IPS-NIHi7 (cell line): Measurements from ENCODE around the gene MR1.

ENCODE experiments used
- DNase-seq: peaks from one replicate; pipeline ENCODE4 v3.0.0; 2012; ENCODE audit warnings: mixed read lengths; ENCODE audit errors: extremely low spot score

MR1 gene

DNA sequence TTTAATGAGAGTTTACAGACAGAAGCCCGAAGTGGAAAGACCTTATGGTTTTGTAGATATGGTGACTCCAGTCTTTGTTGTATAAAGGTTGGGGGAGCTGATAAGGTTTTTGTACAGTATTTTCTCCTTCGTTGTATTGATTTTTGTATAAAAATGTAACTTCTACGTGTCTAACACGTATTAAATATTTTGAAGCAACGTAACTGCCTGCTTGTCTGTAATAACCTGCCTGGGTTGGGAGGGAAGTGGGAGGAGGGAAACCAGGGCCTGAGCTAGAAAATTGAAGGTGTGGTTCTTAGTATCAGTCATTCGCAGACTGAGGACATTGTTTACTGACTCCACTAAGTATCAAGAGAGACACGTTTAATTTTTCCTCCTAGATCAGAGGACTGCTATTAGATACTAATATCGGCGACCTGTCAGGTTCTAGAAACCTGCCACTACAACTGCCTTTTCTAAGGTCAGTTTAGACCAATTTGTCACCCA lies 56.9 kb downstream of the MR1 start:
- DNase-seq, result no peak

- no peak for DNase-seq
Observed at GRCh38 chr1:181091309-181092040, 57.7 kb downstream of the MR1 start.

DNA sequence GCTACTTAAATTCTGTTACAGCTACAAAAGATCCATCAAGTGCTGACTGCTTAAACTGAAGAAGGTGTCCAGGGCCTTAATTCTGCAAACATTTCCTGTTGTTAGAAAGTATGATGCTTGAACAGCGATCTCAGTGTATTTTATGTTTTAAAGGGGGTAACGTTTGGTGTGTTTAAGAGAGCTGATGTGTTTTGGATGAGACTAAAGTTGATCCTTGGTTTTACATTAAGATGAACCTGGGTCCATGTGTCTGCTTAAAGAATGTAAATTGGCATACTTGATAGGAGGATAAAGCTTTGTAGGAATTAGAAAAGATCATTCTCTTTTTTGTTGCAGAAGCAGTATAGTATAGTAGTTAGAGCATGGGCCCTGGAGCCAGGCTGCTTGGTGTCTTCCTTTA lies 58.3 kb downstream of the MR1 start:
- no peak for DNase-seq

GRCh38 chr1:181092883-181093458 lies 59.2 kb downstream of the MR1 start:
- DNase-seq, result no peak

GRCh38 chr1:181094416-181095212 lies 60.8 kb downstream of the MR1 start:
- DNase-seq, result no peak

GRCh38 chr1:181095260-181095659 lies 61.5 kb downstream of the MR1 start:
- DNase-seq, result no peak

DNA sequence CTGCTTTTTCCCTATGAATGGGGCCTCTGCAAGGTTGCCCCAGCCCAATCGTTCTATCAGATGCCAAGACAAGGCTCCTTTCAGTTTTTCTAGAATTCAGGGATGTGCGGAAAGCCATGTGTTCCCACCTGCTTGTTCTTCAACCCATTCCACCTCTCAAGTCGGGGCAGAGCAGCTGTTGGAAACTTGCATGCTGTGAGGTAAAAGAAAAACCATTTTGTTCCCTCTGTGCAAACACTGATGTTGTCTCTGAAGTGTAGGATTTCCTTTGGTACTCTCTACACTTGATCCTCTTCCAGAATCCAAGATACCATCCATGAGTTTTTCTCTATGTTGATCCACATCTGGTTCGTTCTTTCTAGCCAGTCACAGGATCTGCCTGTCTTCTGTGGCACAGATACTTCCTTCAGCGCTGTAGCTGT lies 62.0 kb downstream of the MR1 start:
- no peak for DNase-seq

DNA sequence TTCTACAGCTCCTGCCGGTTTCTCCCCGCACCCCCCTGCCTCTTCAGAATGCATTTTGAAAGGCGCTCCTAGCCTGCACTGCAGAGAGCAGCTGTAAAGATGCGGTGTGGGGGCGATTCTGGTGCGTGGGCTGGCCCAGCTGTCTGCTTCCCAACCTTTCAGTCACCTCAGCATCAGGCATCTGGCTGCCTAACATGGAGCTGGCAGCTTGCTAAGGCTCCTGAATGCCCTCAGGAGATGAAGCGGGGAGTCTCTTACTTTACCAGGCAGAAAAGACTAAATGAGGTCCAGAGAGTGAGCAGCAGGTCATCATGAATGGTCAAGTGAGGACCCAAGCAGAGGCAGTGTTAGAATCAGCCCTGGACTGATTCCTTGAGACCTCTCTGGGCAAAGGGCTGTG lies 63.5 kb downstream of the MR1 start:
- no peak for DNase-seq

- DNase-seq, result no peak
Observed at GRCh38 chr1:181099152-181100014, 65.6 kb downstream of the MR1 start.

DNA sequence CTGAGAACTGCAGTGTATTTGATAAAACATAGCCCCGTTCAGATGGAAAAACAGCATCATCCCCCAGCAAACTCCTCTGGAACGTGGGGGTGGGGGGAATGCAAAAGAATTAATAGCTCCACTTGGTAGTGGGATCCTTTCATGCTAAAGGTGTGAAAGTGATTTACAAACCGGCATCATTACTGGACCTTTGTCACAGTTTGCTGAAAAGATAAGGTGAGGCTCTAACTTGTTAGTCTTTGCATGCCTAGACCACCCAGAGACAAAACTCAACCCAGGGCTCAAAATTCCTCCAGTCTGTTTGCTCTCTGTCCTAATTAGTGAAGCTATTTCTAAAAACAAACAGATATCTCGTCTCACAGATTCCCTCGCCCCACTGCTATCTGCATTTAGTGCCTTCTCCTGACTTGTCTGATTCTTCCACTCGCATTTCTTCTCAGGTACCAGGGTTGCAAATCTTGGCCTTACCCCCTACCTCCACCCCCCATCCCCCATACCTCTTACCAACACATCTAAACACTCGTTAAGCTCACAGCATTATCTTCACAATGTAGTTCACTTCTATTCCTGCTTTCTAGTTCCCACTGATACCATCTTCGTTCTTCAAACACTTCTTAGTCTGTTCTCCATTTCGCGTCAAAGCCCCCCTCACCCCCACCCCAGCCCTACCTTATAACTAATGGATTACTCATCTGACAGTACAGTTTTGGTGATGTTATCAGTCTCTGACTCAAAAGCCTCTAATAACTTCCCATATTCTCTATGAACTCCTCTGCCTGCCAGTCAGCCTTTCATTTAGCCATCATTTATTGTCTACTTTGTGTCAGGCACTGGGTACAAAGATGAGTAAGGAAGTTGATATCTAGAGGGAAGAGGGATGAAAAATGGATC lies 66.5 kb downstream of the MR1 start:
- no peak for DNase-seq

- DNase-seq, result no peak
Observed at GRCh38 chr1:181100934-181101333, 67.2 kb downstream of the MR1 start.

DNA sequence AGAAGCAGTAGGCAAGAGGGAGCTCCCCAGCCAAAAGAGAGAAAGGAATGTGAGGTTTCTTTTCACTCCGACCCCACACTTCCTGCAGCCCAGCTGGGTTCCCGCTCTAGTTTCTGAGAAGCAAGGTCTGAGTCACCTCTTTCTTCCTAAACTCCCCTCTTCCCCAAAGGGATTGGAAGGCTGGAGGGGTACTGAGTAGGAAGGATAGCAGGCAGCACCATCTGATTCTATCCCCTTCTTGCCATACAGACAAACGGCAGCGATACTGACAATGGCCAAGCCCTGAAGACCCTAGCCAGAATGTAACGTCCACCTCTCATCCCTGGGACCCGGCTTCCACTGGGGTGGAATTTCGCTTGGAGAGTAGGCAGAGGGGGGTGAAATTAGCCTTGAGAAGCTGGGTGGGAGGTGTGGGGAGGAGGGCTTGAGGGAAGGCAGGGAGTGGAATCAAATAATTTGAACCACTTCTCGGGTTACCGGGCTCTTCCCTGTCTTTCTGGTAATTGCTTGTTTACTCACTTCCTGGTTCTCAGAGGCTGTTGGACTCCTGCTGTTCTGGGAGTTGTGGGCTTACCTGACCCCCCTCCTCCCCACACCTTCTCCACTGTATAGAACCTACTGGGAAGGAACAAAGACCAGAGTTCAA lies 67.9 kb downstream of the MR1 start:
- peak; percentile 58 for DNase-seq

GRCh38 chr1:181102841-181103240 lies 69.1 kb downstream of the MR1 start:
- no peak for DNase-seq

DNA sequence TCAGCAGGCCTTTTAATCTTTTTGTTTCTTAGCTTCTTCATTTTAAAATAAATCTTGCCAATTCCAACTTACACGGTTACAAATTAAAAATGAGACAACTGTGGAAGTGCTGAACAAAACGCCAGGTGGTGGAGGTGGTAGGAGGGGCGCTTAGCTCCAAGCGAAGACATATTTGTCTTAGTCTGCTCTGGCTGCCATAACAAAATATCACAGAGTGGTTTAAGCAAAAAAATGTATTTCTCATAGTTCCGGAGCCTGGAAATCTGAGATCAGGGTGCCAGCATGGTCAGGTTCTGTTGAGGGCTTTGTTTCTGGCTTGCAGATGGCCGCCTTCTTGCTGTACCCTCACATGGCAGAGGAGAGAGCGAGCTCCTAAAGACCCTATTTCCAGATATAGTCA lies 69.6 kb downstream of the MR1 start:
- no peak for DNase-seq

DNA sequence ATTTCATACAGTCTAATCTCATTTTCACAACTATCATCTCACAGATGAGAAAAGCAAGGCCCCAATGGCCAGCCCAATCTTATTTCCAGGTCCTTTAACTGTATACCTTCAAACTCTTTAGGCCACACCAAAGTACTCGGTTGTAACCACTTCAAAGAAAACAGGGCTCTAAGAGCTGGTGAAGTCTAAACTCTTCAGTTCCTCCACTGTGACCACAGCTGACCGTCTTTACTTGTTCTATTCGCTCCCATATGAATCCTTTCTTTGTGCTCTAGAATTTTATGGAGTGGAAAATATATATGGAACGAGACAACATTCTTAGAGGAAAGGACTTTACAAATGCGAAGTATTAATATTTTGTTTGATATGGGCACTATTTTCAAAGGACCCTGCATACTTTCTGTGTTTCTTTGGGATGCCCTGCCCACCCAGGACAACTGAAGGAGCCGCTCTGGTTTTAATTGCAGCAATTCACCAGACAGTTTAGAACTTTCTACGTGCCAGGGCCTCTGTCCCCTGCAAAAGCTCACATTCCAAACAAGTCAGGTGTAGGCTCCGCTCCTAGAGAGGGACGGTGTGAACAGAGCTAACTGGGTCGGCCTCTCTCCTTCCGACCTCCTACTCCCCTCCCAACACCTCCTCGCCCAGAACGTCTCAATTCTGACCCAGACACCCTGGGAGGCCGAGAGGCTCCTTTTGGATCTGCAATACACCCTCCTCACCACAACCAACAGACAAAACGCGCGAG lies 70.4 kb downstream of the MR1 start:
- DNase-seq, result no peak

DNA sequence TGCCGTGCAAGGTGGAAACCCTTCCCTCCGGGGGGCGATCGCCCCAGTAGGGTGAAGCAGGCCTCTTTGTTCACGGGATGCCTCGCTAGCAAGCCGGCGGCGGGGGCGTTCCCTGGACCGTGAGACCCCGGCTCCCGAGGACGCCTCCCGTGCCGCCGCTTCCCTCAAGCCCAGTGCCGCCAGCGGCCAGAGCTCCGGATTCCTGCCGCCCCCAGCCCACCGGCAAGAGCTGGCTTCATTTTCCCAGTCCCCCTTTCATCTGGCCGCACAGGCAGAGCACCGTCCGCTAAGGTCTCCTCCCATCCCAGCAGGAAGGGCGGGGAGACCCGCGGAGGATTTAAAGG lies 71.0 kb downstream of the MR1 start:
- DNase-seq, result peak; percentile 54

- DNase-seq, result peak; percentile 91
Observed at GRCh38 chr1:181105134-181106021, 71.6 kb downstream of the MR1 start.

DNA sequence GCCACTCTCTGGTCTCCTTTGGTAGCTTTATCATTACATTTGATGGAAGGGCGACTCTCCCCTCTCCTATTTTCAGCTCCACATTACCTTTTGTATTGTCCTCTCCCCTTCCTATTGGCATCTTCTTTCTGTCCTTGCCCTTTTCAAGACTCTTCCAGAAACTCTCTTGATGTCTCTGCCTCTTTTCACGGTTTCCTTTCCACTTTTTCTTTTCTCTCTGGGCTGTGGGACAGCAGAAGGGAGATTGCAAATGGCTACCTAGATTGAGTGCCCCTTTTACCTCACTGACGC lies 72.2 kb downstream of the MR1 start:
- no peak for DNase-seq

DNA sequence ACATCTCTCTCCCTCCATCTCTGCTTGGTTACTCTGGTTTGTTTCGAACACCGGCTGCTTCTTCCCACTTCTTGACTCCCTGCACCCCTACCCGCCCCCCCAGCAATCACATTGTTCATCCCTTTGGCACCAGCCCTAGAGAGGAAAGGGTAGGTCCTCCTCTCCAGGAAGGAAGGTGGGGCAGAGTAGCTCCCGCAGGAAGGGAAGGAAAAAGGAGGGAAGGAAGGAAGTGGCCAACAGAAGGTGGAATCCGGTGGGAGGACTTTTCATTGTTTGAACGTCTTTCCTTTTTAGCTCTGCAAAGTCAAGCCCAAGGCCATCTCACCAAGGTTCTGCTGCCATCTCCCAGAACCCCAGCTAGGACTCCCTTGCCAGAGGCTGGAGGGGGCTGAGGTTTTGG lies 72.7 kb downstream of the MR1 start:
- no peak for DNase-seq
